ENCODE results near the gene KCNJ15.

DNA sequence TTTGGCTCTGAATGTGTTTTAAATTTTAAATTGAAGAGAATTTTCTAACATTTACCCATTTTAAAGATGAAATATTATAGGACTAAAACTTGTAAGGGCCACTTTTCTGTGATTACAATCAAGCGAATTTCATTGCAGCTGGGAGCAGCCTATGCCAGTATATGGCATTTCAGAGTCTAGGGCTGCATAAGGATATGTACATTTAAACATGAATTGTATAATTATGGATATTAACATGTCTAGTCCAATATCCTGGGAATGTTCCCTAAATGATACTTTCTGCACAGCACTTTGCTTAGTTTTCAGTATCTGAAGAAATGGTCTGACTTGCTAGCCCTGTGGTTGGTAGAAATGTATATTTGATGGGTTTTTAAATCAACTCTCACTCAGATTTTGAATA is 8.4 kb downstream of the KCNJ15 start:
- TF ChIP-seq, protein P1, sequence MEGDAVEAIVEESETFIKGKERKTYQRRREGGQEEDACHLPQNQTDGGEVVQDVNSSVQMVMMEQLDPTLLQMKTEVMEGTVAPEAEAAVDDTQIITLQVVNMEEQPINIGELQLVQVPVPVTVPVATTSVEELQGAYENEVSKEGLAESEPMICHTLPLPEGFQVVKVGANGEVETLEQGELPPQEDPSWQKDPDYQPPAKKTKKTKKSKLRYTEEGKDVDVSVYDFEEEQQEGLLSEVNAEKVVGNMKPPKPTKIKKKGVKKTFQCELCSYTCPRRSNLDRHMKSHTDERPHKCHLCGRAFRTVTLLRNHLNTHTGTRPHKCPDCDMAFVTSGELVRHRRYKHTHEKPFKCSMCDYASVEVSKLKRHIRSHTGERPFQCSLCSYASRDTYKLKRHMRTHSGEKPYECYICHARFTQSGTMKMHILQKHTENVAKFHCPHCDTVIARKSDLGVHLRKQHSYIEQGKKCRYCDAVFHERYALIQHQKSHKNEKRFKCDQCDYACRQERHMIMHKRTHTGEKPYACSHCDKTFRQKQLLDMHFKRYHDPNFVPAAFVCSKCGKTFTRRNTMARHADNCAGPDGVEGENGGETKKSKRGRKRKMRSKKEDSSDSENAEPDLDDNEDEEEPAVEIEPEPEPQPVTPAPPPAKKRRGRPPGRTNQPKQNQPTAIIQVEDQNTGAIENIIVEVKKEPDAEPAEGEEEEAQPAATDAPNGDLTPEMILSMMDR (IDR thresholded peaks at IDR 0.05), result no peak
- TF ChIP-seq POLR2A (IDR thresholded peaks at IDR 0.05) (no peak), POLR2AphosphoS5 (IDR thresholded peaks at IDR 0.05) (no peak)

Measured in transverse colon (tissue), 4 donors.